BE2C (cell line): Measurements from ENCODE around the gene GALNT16.

Experiments
- DNase-seq: peaks from one replicate; pipeline ENCODE4 v3.0.0-alpha.2; 2020
- H3K27me3 ChIP-seq: fragments of 250-450 bp; sonication (Bioruptor Pico); 2 replicates; pipeline ENCODE4 v1.5.1; 2020; ENCODE audit warnings: mild to moderate bottlenecking
- H3K36me3 ChIP-seq: fragments of 250-450 bp; sonication (Bioruptor Pico); 2 replicates; pipeline ENCODE4 v1.5.1; 2020; ENCODE audit warnings: mild to moderate bottlenecking
- H3K4me1 ChIP-seq: fragments of 250-450 bp; sonication (Bioruptor Pico); 2 replicates; pipeline ENCODE4 v1.5.1; 2020
- H3K4me3 ChIP-seq: 2 replicates; pipeline ENCODE4 v1.5.1; 2011; ENCODE audit warnings: low read depth, low read length
- H3K9me3 ChIP-seq: fragments of 250-450 bp; sonication (Bioruptor Pico); 2 replicates; pipeline ENCODE4 v1.5.1; 2020
- CTCF ChIP-seq: IDR thresholded peaks from 2 replicates; pipeline ENCODE4 v1.5.1; 2012; ENCODE audit warnings: mild to moderate bottlenecking, low read depth, low read length

The GALNT16 gene

GRCh38 chr14:69324341-69324931 is 64.5 kb downstream of the GALNT16 start:
- no peaks in the 10 kb centered on the region for H3K4me1 ChIP-seq
- H3K4me3 ChIP-seq, result no peak overlapping the region
- H3K9me3 ChIP-seq, result no peaks in the 10 kb centered on the region
- no peaks in the 10 kb centered on the region for H3K27me3 ChIP-seq
- no peaks in the 10 kb centered on the region for H3K36me3 ChIP-seq
- DNase-seq, result no peak
- no peak for TF ChIP-seq CTCF

- no peaks in the 10 kb centered on the region for H3K27me3 ChIP-seq
- H3K9me3 ChIP-seq, result no peaks in the 10 kb centered on the region
- H3K36me3 ChIP-seq, result no peaks in the 10 kb centered on the region
- no peak for DNase-seq
- no peak overlapping the region for H3K4me3 ChIP-seq
- TF ChIP-seq CTCF, result no peak
- H3K4me1 ChIP-seq, result no peaks in the 10 kb centered on the region
Observed at GRCh38 chr14:69325086-69325485, 65.1 kb downstream of the GALNT16 start.

GRCh38 chr14:69325646-69326265 is 65.8 kb downstream of the GALNT16 start:
- DNase-seq, result no peak
- Histone ChIP-seq H3K27me3 (no peaks in the 10 kb centered on the region), H3K9me3 (no peaks in the 10 kb centered on the region), H3K4me3 (no peak overlapping the region), H3K36me3 (no peaks in the 10 kb centered on the region), H3K4me1 (no peaks in the 10 kb centered on the region)
- TF ChIP-seq CTCF, result no peak; the same call in 1 of the 2 replicates

GRCh38 chr14:69326611-69327010 is 66.7 kb downstream of the GALNT16 start:
- no peaks in the 10 kb centered on the region for H3K4me1 ChIP-seq
- H3K9me3 ChIP-seq, result no peaks in the 10 kb centered on the region
- H3K4me3 ChIP-seq, result no peak overlapping the region
- DNase-seq, result no peak
- H3K36me3 ChIP-seq, result no peaks in the 10 kb centered on the region
- H3K27me3 ChIP-seq, result no peaks in the 10 kb centered on the region
- TF ChIP-seq CTCF, result no peak

- H3K4me3 ChIP-seq, result no peak overlapping the region
- DNase-seq, result no peak
- no peak for TF ChIP-seq CTCF
- no peaks in the 10 kb centered on the region for H3K36me3 ChIP-seq
- H3K4me1 ChIP-seq, result no peaks in the 10 kb centered on the region
- H3K9me3 ChIP-seq, result no peaks in the 10 kb centered on the region
- H3K27me3 ChIP-seq, result no peaks in the 10 kb centered on the region
Observed at GRCh38 chr14:69327507-69327906, 67.5 kb downstream of the GALNT16 start.

GRCh38 chr14:69328317-69328716 is 68.4 kb downstream of the GALNT16 start:
- no peaks in the 10 kb centered on the region for H3K36me3 ChIP-seq
- no peak overlapping the region for H3K4me3 ChIP-seq
- DNase-seq, result no peak
- no peak for TF ChIP-seq CTCF
- no peaks in the 10 kb centered on the region for H3K27me3 ChIP-seq
- no peaks in the 10 kb centered on the region for H3K9me3 ChIP-seq
- no peaks in the 10 kb centered on the region for H3K4me1 ChIP-seq
